HEK293 (cell line): ENCODE results near the gene SEC22A.

Experiments
- CTCF ChIP-seq: fragments of 450-650 bp; formaldehyde crosslinking; IDR thresholded peaks from 2 replicates; pipeline ENCODE4 v1.5.1; 2016; ENCODE audit warnings: missing biosample characterization, missing genetic modification characterization
- SETDB1 ChIP-seq: IDR thresholded peaks from one replicate; pipeline ENCODE4 v1.6.1; 2017; ENCODE audit warnings: mild to moderate bottlenecking, low read length, moderate library complexity, mixed read lengths; ENCODE audit not compliant: insufficient read length
- YY1 ChIP-seq: fragments of 450-650 bp; formaldehyde crosslinking; IDR thresholded peaks from 2 replicates; pipeline ENCODE4 v1.5.1; 2018; ENCODE audit warnings: missing biosample characterization, missing genetic modification characterization
- ZEB2 ChIP-seq: fragments of 450-650 bp; formaldehyde crosslinking; IDR thresholded peaks from 2 replicates; pipeline ENCODE4 v1.5.1; 2016; ENCODE audit warnings: missing biosample characterization, missing genetic modification characterization
- ZNF248 ChIP-seq: fragments of 450-650 bp; formaldehyde crosslinking; IDR thresholded peaks from 2 replicates; pipeline ENCODE4 v1.5.1; 2017; ENCODE audit warnings: missing biosample characterization, missing genetic modification characterization
- ZNF280C ChIP-seq: fragments of 450-650 bp; formaldehyde crosslinking; IDR thresholded peaks from 2 replicates; pipeline ENCODE4 v1.5.1; 2016; ENCODE audit warnings: missing biosample characterization, missing genetic modification characterization
- ZNF654 ChIP-seq: fragments of 450-650 bp; formaldehyde crosslinking; IDR thresholded peaks from 2 replicates; pipeline ENCODE4 v1.5.1; 2016; ENCODE audit warnings: low read depth, missing biosample characterization, missing genetic modification characterization
- TF ChIP-seq, protein P1 (sequence below): fragments of 450-650 bp; formaldehyde crosslinking; IDR thresholded peaks from 2 replicates; pipeline ENCODE4 v1.5.1; 2016; ENCODE audit warnings: missing biosample characterization, missing genetic modification characterization

- TF ChIP-seq ZNF248 (tag by site-specific recombination) (no peak), CTCF (tag by site-specific recombination) (no peak), YY1 (tag by site-specific recombination) (no peak), ZNF280C (tag by site-specific recombination) (no peak), SETDB1 (no peak), ZNF654 (tag by site-specific recombination) (no peak), ZEB2 (tag by site-specific recombination) (no peak)
- TF ChIP-seq, protein P1, sequence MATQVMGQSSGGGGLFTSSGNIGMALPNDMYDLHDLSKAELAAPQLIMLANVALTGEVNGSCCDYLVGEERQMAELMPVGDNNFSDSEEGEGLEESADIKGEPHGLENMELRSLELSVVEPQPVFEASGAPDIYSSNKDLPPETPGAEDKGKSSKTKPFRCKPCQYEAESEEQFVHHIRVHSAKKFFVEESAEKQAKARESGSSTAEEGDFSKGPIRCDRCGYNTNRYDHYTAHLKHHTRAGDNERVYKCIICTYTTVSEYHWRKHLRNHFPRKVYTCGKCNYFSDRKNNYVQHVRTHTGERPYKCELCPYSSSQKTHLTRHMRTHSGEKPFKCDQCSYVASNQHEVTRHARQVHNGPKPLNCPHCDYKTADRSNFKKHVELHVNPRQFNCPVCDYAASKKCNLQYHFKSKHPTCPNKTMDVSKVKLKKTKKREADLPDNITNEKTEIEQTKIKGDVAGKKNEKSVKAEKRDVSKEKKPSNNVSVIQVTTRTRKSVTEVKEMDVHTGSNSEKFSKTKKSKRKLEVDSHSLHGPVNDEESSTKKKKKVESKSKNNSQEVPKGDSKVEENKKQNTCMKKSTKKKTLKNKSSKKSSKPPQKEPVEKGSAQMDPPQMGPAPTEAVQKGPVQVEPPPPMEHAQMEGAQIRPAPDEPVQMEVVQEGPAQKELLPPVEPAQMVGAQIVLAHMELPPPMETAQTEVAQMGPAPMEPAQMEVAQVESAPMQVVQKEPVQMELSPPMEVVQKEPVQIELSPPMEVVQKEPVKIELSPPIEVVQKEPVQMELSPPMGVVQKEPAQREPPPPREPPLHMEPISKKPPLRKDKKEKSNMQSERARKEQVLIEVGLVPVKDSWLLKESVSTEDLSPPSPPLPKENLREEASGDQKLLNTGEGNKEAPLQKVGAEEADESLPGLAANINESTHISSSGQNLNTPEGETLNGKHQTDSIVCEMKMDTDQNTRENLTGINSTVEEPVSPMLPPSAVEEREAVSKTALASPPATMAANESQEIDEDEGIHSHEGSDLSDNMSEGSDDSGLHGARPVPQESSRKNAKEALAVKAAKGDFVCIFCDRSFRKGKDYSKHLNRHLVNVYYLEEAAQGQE (tag by site-specific recombination) = no peak
Observed at GRCh38 chr3:123161167-123161566, 40.6 kb upstream of the SEC22A start.
